ENCODE measurements around the gene MLLT3. TPM values are rescaled to one million over a fixed set of nuclear protein-coding genes. Genes with fewer than 3 reads are reported as not detected.
A peak's percentile ranks its signal among the peaks of the same experiment; 100 is the strongest.

MLLT3 gene
- total and polyA plus RNA-seq, 7 experiments from 2014 or later, result 40.9 to 85.3 (median 64.8) TPM

DNA sequence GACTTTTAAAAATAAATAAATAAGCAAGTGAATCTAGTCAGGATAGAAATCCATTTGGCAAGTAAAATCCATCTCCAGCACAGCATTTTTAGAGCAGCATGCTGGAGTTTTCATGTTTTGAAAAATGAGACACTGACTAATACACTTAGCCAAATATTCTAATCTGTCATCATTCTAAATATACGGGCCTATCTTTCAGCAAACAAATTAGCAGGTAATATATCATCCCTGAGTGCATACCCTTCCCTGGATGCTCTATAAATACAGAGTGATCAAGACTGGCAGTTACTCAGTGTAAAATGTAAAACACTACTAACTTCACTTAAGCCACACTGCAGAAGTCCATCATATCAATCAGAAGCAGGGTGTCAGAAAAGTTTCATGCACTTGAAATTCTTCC is 58.4 kb downstream of the MLLT3 start:
- Mint-ChIP-seq H3K4me3 (peak overlapping the region in 2 of 10 donors; percentile 14 to 31), H3K36me3 (peaks cover 0 to 7% (median 0%) of the 10 kb centered on the region in 5 donors), H3K27ac (peak overlapping the region in 4 of 9 donors; percentile 4 to 32 (median 16)), H3K27me3 (no peaks in the 10 kb centered on the region), H3K9me3 (no peaks in the 10 kb centered on the region), H3K4me1 (peaks cover 48 to 98% (median 96%) of the 10 kb centered on the region in 7 donors)
- Histone ChIP-seq H3K4me1 (ENCODE audit: control insufficient read depth in 2 of 2, insufficient read depth in 2 of 2, low read length in 2 of 2) (peaks cover 11 to 37% of the 10 kb centered on the region in 2 donors), H3K4me3 (ENCODE audit: low read length) (no peak overlapping the region), H3K27ac (ENCODE audit: low read depth, low read length) (no peak overlapping the region), H3K9me3 (ENCODE audit: control insufficient read depth in 2 of 3, low read length in 3 of 3) (no peaks in the 10 kb centered on the region), H3K36me3 (ENCODE audit: control insufficient read depth in 2 of 3, insufficient read depth in 3 of 3, low read length in 3 of 3) (no peaks in the 10 kb centered on the region), H3K27me3 (ENCODE audit: control insufficient read depth in 2 of 2, insufficient read depth in 2 of 2, low read length in 2 of 2) (no peaks in the 10 kb centered on the region)
- ChIA-PET CTCF (no interaction called here), POLR2A (no interaction called here)
- DNase-seq (no peak), ATAC-seq (no peak)
- intact Hi-C loops (cut with micrococcal nuclease), result loop anchor here in 1 of 2 donors (2.0 kb wide), 2 partner anchors 15 to 17 kb away; no protein-coding TSS in a partner anchor

DNA sequence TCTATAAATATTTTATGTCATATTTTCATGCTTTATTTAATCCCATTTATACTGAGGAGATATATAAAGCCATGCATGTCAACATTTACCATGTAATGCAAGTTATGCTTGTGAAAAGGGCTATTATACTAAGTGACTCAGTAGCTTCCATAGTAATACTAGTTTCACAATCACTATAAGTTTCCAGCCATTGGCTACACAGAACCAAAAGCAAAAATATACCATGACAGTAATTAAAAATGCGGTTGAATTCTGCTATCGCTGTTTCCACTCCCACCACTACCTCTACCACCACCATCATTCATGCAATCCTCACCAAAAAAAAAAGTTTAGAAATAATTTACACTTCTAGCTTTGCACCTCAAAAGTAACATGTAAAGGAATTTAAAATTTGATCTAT is 60.2 kb downstream of the MLLT3 start:
- H3K36me3 ChIP-seq (ENCODE audit: control insufficient read depth in 2 of 3, insufficient read depth in 3 of 3, low read length in 3 of 3), result no peaks in the 10 kb centered on the region
- H3K4me3 ChIP-seq (ENCODE audit: low read length), result no peak overlapping the region
- Mint-ChIP-seq H3K4me1 (peaks cover 46 to 98% (median 96%) of the 10 kb centered on the region in 7 donors), H3K27ac (peak overlapping the region in 7 of 9 donors; percentile 18 to 79 (median 53)), H3K27me3 (no peaks in the 10 kb centered on the region), H3K36me3 (peaks cover 0 to 2% (median 0%) of the 10 kb centered on the region in 5 donors), H3K9me3 (no peaks in the 10 kb centered on the region), H3K4me3 (peak overlapping the region in 4 of 10 donors; percentile 23 to 62 (median 42))
- ATAC-seq, result no peak
- peaks cover 11 to 48% of the 10 kb centered on the region in 2 donors for H3K4me1 ChIP-seq (ENCODE audit: control insufficient read depth in 2 of 2, insufficient read depth in 2 of 2, low read length in 2 of 2)
- ChIA-PET CTCF (no interaction called here), POLR2A (interaction anchor here (1.0 kb wide), 1 partner anchor 38 kb away, joined by 3 read pairs; no protein-coding TSS in a partner anchor)
- intact Hi-C loops (cut with micrococcal nuclease), result loop anchor here (1.0 to 2.0 kb wide), 2 partner anchors 8 to 13 kb away; no protein-coding TSS in a partner anchor
- no peaks in the 10 kb centered on the region for H3K27me3 ChIP-seq (ENCODE audit: control insufficient read depth in 2 of 2, insufficient read depth in 2 of 2, low read length in 2 of 2)
- H3K9me3 ChIP-seq (ENCODE audit: control insufficient read depth in 2 of 3, low read length in 3 of 3), result no peaks in the 10 kb centered on the region
- no peak for DNase-seq
- no peak overlapping the region for H3K27ac ChIP-seq (ENCODE audit: low read depth, low read length)

GRCh38 chr9:20561531-20561930 is 60.8 kb downstream of the MLLT3 start:
- DNase-seq (no peak), ATAC-seq (no peak)
- Mint-ChIP-seq H3K4me3 (peak overlapping the region in 3 of 10 donors; percentile 4 to 56 (median 29)), H3K36me3 (peaks cover 0 to 2% (median 0%) of the 10 kb centered on the region in 5 donors), H3K9me3 (no peaks in the 10 kb centered on the region), H3K4me1 (peaks cover 44 to 98% (median 96%) of the 10 kb centered on the region in 7 donors), H3K27ac (peak overlapping the region in 2 of 9 donors; percentile 20 to 63), H3K27me3 (no peaks in the 10 kb centered on the region)
- POLR2A ChIA-PET, result interaction anchor here (1.0 kb wide), 1 partner anchor 38 kb away, joined by 3 read pairs; no protein-coding TSS in a partner anchor
- H3K27ac ChIP-seq (ENCODE audit: low read depth, low read length), result no peak overlapping the region
- H3K4me3 ChIP-seq (ENCODE audit: low read length), result no peak overlapping the region
- no peaks in the 10 kb centered on the region for H3K9me3 ChIP-seq (ENCODE audit: control insufficient read depth in 2 of 3, low read length in 3 of 3)
- H3K27me3 ChIP-seq (ENCODE audit: control insufficient read depth in 2 of 2, insufficient read depth in 2 of 2, low read length in 2 of 2), result no peaks in the 10 kb centered on the region
- peaks cover 11 to 44% of the 10 kb centered on the region in 2 donors for H3K4me1 ChIP-seq (ENCODE audit: control insufficient read depth in 2 of 2, insufficient read depth in 2 of 2, low read length in 2 of 2)
- H3K36me3 ChIP-seq (ENCODE audit: control insufficient read depth in 2 of 3, insufficient read depth in 3 of 3, low read length in 3 of 3), result no peaks in the 10 kb centered on the region
- intact Hi-C loops (cut with micrococcal nuclease), result loop anchor here in 1 of 2 donors (1.0 kb wide), 1 partner anchor 9 kb away; no protein-coding TSS in a partner anchor
- CTCF ChIA-PET, result no interaction called here

- no peak overlapping the region for H3K4me3 ChIP-seq (ENCODE audit: low read length)
- no peaks in the 10 kb centered on the region for H3K9me3 ChIP-seq (ENCODE audit: control insufficient read depth in 2 of 3, low read length in 3 of 3)
- H3K9me3 Mint-ChIP-seq, result no peaks in the 10 kb centered on the region
- peaks cover 15 to 46% of the 10 kb centered on the region in 2 donors for H3K4me1 ChIP-seq (ENCODE audit: control insufficient read depth in 2 of 2, insufficient read depth in 2 of 2, low read length in 2 of 2)
- no peaks in the 10 kb centered on the region for H3K36me3 ChIP-seq (ENCODE audit: control insufficient read depth in 2 of 3, insufficient read depth in 3 of 3, low read length in 3 of 3)
- POLR2A ChIA-PET, result no interaction called here
- H3K27me3 ChIP-seq (ENCODE audit: control insufficient read depth in 2 of 2, insufficient read depth in 2 of 2, low read length in 2 of 2), result no peaks in the 10 kb centered on the region
- H3K4me1 Mint-ChIP-seq, result peaks cover 48 to 95% (median 92%) of the 10 kb centered on the region in 7 donors
- intact Hi-C loops (cut with micrococcal nuclease), result loop anchor here in 1 of 2 donors (5.0 kb wide), 1 partner anchor 37 kb away; no protein-coding TSS in a partner anchor
- CTCF ChIA-PET, result no interaction called here
- no peaks in the 10 kb centered on the region for H3K27me3 Mint-ChIP-seq
- H3K27ac Mint-ChIP-seq, result peak overlapping the region in 2 of 9 donors; percentile 41 to 63
- H3K27ac ChIP-seq (ENCODE audit: low read depth, low read length), result no peak overlapping the region
- no peak for DNase-seq
- H3K4me3 Mint-ChIP-seq, result peak overlapping the region in 3 of 10 donors; percentile 4 to 50 (median 6)
- no peak for ATAC-seq
- H3K36me3 Mint-ChIP-seq, result peaks cover 0 to 2% (median 0%) of the 10 kb centered on the region in 5 donors
Measured at GRCh38 chr9:20559231-20559890, 62.9 kb downstream of the MLLT3 start.

DNA sequence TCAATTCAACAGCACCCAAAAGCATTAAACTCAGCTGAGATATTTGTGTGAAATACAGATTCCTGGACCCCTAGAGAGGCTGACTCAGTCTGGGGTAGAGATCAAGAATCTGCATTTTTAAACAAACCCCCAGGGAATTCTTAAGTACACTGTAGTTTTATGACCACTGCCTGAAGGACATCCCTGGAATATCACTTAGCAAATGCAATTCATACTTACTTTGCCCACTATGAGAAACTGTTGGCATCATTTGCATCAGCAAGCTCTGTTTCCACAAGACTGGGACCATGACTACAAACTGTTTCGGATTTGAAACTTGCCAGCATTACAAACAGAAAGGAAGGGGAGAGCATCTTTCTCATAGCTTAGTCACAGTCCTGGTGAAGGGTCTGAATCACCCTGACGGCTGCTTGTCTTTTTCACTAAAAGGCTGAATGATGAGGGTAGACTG is 63.7 kb downstream of the MLLT3 start:
- intact Hi-C loops (cut with micrococcal nuclease), result loop anchor here in 1 of 2 donors (5.0 kb wide), 1 partner anchor 36 kb away; no protein-coding TSS in a partner anchor
- Histone ChIP-seq H3K9me3 (ENCODE audit: control insufficient read depth in 2 of 3, low read length in 3 of 3) (no peaks in the 10 kb centered on the region), H3K36me3 (ENCODE audit: control insufficient read depth in 2 of 3, insufficient read depth in 3 of 3, low read length in 3 of 3) (no peaks in the 10 kb centered on the region), H3K27me3 (ENCODE audit: control insufficient read depth in 2 of 2, insufficient read depth in 2 of 2, low read length in 2 of 2) (no peaks in the 10 kb centered on the region), H3K4me1 (ENCODE audit: control insufficient read depth in 2 of 2, insufficient read depth in 2 of 2, low read length in 2 of 2) (peaks cover 22 to 50% of the 10 kb centered on the region in 2 donors), H3K4me3 (ENCODE audit: low read length) (no peak overlapping the region), H3K27ac (ENCODE audit: low read depth, low read length) (no peak overlapping the region)
- DNase-seq, result peak in 1 of 9 donors; percentile 23
- no peak for ATAC-seq
- no peaks in the 10 kb centered on the region for H3K9me3 Mint-ChIP-seq
- H3K4me1 Mint-ChIP-seq, result peaks cover 51 to 95% (median 92%) of the 10 kb centered on the region in 7 donors
- H3K27me3 Mint-ChIP-seq, result no peaks in the 10 kb centered on the region
- peak overlapping the region in 6 of 9 donors; percentile 54 to 81 (median 66) for H3K27ac Mint-ChIP-seq
- POLR2A ChIA-PET, result interaction anchor here (0.6 kb wide), 1 partner anchor 126 kb away, joined by 3 read pairs; no protein-coding TSS in a partner anchor
- H3K36me3 Mint-ChIP-seq, result peaks cover 0 to 2% (median 0%) of the 10 kb centered on the region in 5 donors
- peak overlapping the region in 8 of 10 donors; percentile 13 to 69 (median 38) for H3K4me3 Mint-ChIP-seq
- CTCF ChIA-PET, result no interaction called here

GRCh38 chr9:20557890-20558565 is 64.3 kb downstream of the MLLT3 start:
- ChIA-PET CTCF (no interaction called here), POLR2A (interaction anchor here (0.6 kb wide), 1 partner anchor 125 kb away, joined by 3 read pairs; no protein-coding TSS in a partner anchor)
- peaks cover 27 to 54% of the 10 kb centered on the region in 2 donors for H3K4me1 ChIP-seq (ENCODE audit: control insufficient read depth in 2 of 2, insufficient read depth in 2 of 2, low read length in 2 of 2)
- intact Hi-C loops (cut with micrococcal nuclease), result loop anchor here in 1 of 2 donors (5.0 kb wide), 1 partner anchor 36 kb away; no protein-coding TSS in a partner anchor
- no peaks in the 10 kb centered on the region for H3K9me3 Mint-ChIP-seq
- H3K27me3 Mint-ChIP-seq, result no peaks in the 10 kb centered on the region
- peaks cover 0 to 2% (median 0%) of the 10 kb centered on the region in 5 donors for H3K36me3 Mint-ChIP-seq
- H3K9me3 ChIP-seq (ENCODE audit: control insufficient read depth in 2 of 3, low read length in 3 of 3), result no peaks in the 10 kb centered on the region
- peak overlapping the region in 6 of 9 donors; percentile 14 to 81 (median 66) for H3K27ac Mint-ChIP-seq
- no peaks in the 10 kb centered on the region for H3K36me3 ChIP-seq (ENCODE audit: control insufficient read depth in 2 of 3, insufficient read depth in 3 of 3, low read length in 3 of 3)
- DNase-seq (no peak), ATAC-seq (no peak)
- no peak overlapping the region for H3K4me3 ChIP-seq (ENCODE audit: low read length)
- H3K27ac ChIP-seq (ENCODE audit: low read depth, low read length), result no peak overlapping the region
- peak overlapping the region in 6 of 10 donors; percentile 13 to 60 (median 41) for H3K4me3 Mint-ChIP-seq
- no peaks in the 10 kb centered on the region for H3K27me3 ChIP-seq (ENCODE audit: control insufficient read depth in 2 of 2, insufficient read depth in 2 of 2, low read length in 2 of 2)
- H3K4me1 Mint-ChIP-seq, result peaks cover 57 to 95% (median 92%) of the 10 kb centered on the region in 7 donors
